Endometrium (tissue), 2 donors: ENCODE measurements around the gene TMEM150C.

Source experiments
- FAIRE-seq: peaks from 2 replicates; lab custom pipeline; 2012; peaks lifted over from hg19 to GRCh38; lab: Jason Lieb, UNC
- donor health status: control.
- donor health status: control.

TMEM150C gene

DNA sequence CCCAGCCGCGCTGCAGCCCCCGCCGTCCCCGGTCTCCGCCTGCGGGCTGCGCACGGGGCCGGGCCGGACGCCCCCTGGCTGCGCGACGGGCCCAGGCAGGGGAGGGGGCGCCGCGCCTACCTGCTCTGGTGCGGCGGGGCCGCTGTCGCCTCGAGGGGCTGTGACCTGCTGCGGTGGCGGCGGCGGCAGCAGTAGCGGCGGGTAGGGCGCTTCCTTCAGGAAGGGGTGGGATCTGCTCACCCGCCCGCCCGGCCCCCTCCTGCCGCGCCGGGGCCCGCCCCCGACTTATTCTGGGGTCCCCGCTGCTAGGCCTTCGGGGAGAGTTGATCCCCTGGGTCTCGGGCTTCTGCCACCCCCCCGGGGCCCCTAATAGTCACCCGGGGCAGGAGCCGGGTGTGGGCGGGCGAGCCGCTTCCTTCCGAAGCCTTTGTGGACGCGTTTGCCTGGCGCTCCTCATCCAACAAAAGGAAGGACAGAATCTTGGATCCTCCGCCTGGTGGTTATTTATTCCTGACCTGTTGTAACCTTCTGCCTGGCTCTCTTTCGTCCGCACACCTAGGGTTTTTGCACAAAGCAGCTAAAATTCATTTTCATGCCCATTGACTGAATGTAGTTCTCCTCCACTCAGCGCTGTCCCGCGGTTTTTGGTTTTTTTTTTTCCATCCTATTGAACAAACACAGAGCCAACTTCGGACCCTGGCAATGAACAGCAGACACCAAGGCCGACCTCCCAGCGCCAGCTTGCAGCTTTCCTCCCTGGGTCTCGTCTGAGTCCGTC lies at the start of gene TMEM150C:
Gene TMEM150C, minus strand, starts transcription at position 203 of the 778 bp plus-strand sequence. CDS start 57,331 bp downstream, outside the sequence.
- FAIRE-seq: no peak

DNA sequence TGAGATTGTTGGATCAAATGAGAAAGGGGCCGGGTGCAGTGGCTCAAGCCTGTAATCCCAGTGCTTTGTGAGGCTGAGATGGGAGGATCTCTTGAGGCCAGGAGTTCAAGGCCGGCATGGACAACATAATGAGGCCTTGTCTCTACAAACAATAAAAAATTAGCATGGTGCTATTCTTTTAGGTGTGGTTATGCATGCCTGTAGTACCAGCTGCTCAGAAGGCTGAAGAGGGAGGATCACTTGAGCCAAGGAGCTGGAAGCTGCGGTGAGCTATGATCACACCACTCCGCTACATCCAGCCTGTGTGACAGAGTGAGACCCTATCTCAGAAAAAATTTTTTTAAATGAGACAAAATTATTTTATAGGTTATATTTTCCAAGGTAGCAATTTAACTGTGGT lies 49.7 kb upstream of the TMEM150C start:
- no peak for FAIRE-seq

- FAIRE-seq: no peak
Observed at GRCh38 chr4:82610041-82610440, 48.3 kb upstream of the TMEM150C start.

DNA sequence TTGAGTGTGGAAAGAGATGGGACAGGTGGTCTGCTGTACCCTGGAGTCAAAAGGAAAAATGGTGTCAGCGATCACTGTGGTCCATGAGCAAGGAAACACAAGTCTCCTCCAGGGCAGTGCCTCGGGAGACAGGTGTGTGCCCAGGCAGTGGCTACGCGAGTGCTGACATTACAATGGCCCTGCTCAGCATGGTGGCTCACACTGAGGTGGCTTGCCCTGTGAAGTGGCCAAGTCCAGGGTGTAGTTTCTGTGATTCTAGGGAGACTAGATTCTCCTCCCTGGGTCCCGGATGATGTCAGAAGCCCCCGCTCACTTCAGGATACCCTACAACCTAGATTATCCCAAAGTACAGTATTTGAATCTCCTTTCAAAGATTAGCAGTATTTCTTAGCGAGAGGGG lies 44.8 kb upstream of the TMEM150C start:
- no peak for FAIRE-seq

DNA sequence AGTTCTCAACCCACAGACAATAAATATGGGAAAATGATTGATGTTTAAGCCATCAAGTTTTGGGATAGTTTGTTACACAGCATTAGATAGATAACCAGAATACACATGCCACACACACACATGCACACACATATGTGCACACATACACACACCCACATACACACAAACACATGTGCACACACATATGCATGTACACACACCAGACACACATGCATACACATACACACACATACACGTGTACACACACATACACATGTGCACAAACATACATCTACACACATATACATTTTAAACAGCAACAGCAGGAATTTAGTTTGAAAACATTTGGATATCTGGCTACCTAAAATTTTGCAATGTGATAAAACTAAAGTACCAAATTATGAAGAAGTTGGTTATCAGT lies 42.7 kb upstream of the TMEM150C start:
- FAIRE-seq: no peak

DNA sequence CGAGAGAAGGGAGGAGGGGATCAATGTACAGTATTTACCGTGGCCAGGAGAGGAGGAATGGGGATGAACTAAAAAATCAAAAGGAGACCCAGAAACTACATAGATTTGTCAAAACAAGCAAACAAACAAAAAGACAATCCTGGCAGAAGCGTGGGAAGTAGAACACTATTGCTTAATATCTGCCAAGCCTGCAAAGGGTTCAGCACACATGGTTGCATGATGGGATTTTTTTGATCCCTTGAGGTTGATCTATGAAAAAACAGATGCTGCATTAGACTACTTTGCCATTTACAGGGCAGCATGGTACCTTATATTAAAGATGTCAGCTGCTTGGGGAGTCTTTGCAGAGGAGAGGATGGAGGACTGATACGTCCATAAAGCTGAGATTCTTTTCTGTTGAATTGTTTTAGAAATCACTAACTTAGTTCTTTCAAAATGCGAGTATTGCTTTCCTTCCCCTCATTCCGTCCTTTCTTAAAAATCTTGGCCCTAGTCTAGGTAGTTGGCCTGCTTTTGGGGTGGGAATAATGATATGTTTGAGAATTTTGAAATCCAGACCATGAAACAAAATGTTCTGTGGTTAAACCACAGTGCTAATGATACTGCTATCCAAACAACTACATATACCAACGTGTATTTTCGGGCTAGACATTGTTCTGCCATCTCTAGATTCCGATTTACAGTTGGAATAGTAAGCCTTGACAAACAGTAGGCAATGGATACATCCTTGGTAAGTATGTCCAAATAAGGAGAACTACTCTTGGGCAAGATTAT lies 39.6 kb upstream of the TMEM150C start:
- no peak for FAIRE-seq

DNA sequence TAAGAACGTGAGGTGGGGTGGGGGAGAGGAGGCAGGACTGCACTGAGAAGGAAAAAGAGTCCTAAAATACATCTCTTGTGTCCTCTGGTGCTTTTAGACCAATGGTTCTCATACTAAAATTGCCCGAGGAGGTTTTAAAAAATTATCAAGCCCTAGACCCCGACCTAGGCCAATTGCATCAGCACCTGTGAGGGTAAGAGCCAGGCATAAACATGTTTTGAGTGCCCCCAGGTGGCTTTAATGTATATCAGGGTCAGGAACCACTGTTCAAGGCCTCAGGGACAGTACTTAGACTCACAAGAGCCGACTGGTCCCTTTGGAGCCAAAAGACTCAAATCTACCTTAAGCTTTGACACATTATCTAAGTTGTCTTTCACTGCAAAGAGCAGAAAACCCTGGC lies 37.5 kb upstream of the TMEM150C start:
- no peak for FAIRE-seq

GRCh38 chr4:82594456-82594855 lies 32.7 kb upstream of the TMEM150C start:
- FAIRE-seq: no peak

DNA sequence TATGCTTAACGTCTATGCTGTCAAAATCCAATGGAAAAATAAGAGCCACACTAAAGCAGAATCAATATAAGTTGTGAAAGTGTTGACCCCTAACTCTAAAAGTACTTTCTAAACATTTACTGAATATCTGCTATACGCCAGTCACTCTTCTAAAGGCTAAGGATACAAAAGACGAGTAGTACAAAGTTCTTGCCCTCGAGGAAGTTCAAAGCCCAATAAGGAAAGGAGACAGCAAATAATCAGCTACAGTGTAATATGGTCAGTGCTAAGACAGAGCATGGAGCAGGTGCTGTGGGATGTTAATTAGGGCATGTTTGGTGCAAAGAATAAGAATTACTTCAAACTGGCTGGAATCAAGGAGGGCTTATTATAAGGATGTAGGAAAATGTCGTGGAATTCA lies 31.6 kb upstream of the TMEM150C start:
- FAIRE-seq: no peak

GRCh38 chr4:82592639-82593038 lies 30.9 kb upstream of the TMEM150C start:
- no peak for FAIRE-seq

DNA sequence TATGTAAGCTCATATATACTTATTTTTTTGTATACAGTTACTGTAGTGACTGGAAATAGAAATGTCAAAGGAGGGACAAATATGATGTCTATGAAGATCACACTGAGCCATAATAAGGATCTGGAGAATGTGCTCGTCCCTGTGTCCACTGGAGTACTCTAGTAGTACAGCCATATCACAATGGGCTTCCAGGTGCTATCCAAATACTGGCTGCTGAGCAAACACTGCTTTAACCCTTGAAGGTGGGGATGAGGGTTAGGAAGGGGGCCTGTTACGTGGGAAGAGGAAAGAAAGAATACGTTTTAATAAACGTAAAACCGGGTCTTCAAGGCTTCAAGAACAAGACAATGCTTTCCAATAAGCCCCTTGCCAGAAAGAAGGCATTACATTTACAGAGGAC lies 29.8 kb upstream of the TMEM150C start:
- FAIRE-seq: no peak

GRCh38 chr4:82589756-82590155 lies 28.0 kb upstream of the TMEM150C start:
- FAIRE-seq: no peak

DNA sequence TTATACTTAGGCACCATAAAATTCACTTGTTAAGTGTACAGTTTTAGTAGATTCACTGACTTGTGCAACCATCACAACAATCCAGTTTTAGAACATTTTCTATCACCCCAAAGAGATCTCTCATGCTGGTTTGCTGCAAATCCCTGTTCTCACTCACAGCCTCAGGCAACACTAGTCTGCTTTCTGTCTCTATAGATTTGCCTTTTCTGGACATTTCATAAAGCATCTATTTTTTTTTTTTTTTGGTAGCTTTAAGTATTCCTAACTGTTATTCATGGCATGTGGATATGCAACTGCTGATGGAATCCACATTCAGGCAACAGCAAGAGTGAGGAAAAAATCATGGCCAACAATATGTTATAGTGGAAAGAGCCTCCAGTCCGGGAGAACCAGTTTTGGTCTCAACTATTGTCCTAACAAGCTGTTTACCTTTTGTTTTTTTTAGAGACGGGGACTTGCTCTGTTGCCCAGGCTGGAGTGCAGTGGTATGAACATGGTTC lies 27.0 kb upstream of the TMEM150C start:
- no peak for FAIRE-seq

DNA sequence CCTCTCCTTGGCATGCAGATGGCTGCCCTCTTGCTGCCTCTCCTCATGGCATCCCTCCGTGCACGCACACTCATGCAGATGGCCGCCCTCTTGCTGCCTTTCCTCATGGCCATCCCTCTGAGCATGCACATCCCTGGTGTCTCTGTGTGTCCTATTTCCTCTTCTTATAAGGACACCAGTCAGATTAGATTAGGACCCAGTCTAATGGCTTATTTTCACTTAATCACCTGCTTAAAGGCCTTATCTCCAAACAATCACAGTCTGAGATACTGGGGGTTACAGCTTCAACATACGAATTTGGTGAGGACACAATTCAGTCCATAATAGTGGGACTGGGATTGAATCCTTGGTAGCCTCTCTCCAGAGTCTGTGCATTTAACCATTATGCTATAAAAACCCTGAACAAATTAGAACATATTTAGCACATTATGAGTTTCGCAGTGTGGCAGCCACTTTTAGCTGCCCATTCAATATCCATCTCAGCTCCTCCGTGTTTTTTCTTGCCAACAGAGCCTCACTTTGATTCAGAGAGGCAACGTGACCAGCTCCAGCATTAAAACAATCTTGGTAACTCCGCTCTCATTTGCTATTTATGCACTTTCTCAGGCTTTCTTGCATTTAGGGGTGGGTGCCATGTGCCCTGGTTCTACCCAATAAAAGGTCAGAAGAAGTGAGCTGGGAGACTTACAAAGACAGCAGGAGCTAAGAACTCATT lies 26.2 kb upstream of the TMEM150C start:
- no peak for FAIRE-seq

DNA sequence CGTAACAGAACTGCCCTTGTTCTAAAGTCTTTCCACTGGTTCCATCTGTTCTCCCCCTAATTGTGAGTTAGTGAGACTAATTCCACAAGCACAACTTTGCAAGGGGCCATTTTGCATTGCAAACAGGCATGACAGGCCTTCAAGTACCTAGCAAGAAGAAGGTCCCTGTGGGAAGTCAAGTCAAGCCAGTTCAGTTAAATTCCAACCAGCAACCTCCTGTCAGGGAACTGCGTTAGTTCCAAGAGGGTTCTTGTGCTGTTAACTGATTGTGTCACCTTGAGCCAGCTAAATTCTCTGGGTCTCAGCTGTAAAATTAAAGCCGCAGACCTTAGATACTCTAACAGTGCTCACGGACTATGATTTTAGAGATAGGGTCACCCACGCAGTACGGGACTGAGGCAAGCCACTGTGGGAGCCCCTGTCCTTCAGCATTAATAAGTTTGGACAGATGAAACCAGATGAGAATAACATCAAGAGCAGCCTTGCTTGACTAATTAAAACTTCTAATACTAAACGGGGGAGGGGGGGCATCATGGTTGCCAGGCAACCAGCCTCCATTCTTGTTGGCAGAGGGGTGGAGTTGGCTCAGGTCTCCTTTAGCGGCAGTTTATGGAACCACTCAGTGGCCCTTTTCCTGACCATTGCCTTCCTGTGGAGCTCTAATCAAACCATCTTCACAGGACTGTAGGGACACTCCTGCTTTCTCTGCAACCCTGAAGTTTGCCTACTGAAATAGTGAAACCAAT lies 24.1 kb upstream of the TMEM150C start:
- no peak for FAIRE-seq

GRCh38 chr4:82584931-82585330 lies 23.1 kb upstream of the TMEM150C start:
- FAIRE-seq: no peak

GRCh38 chr4:82583897-82584587 lies 22.3 kb upstream of the TMEM150C start:
- peak; percentile 69 for FAIRE-seq

DNA sequence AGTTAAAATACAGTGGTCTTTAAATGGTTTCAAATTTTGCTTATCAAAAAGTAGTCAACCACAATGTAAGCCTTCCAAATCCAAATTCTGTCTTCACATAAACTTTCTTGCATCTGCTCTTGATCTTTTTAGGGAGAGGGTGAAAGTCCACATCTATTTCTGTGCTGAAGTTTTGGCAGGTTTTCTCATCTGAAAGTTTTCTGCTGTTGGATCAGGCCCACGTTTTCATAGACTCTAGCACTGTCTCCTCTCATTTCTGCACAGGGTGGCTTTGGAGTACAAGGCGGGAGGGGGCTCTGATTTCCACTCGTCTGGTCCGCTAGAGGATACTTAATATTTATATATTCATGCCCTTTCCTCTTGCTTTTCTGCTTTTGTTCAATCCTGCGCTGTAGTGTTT lies 18.1 kb upstream of the TMEM150C start:
- no peak for FAIRE-seq

DNA sequence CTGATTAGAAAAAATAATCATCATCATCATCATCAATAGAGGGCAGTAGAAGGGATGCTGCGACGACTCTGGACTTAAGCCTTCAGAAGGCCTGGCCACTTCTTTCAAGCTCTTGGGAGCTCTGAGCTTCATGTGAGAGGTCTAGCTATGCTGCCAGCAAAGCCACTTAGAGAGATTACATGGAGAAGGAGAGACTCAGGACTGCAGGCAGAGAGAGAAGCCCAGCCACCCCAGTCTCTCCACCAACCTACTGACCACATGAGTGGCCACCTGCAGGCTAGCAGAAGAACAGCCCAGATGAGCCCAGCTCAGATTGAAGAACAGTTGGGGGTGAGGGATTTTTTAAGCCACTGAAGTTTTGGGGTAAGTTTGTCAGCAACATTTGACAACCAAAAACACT lies 17.1 kb upstream of the TMEM150C start:
- no peak for FAIRE-seq

- FAIRE-seq: no peak
Observed at GRCh38 chr4:82577451-82577850, 15.7 kb upstream of the TMEM150C start.

DNA sequence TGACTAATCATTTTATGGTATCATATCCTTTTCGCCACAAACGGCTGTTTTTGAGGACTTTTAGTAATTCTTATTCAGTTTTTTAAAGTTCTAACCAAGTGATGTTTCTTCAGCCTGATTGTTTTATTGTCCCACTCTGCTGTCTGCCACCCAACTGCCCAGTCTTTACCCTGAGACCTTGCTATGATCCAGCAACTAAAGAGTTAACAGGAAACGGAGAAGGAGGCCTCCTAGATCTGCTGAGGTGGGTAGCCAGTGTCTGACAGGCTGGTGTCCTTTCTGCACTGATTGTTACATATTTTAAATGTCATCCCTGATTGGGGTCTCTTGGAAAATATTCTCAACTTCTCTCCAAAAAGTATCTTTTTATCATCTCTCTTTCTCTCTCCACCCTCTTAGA lies 7.9 kb upstream of the TMEM150C start:
- no peak for FAIRE-seq
